B cell (primary cell): ENCODE measurements around the gene PPP1R14C.

Experiments
- EZH2 ChIP-seq: IDR thresholded peaks from 2 replicates; pipeline ENCODE4 v1.6.1; 2012; ENCODE audit warnings: borderline replicate concordance, low read depth, mild to moderate bottlenecking, moderate library complexity, low read length; ENCODE audit not compliant: insufficient read depth, poor library complexity, severe bottlenecking
- TF ChIP-seq, protein P1 (sequence below): fragments of 200-600 bp; IDR thresholded peaks from one replicate; pipeline ENCODE4 v1.8.0; 2022; ENCODE audit warnings: antibody characterized with exemption, mild to moderate bottlenecking

DNA sequence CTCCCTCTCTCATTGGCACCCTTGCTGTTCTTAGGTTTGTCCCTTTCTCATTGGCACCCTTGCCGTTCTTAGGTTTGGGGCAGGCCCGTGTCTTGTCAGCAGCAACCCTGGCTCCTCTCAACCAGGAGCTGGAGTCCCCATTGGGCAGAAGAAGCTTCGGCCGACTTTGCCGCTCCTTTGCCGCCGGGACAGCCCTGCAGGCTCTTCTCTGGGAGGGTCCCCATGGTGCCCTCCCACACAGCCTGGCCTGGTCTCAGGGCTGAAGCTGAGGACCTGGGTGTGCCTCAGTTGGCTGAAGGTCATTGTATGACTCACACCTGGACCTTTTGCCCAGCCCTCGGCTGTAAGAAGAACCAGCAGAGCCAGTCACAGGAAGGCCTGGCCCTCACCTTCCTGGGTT, 59.6 kb downstream of the PPP1R14C start:
- TF ChIP-seq, protein P1, sequence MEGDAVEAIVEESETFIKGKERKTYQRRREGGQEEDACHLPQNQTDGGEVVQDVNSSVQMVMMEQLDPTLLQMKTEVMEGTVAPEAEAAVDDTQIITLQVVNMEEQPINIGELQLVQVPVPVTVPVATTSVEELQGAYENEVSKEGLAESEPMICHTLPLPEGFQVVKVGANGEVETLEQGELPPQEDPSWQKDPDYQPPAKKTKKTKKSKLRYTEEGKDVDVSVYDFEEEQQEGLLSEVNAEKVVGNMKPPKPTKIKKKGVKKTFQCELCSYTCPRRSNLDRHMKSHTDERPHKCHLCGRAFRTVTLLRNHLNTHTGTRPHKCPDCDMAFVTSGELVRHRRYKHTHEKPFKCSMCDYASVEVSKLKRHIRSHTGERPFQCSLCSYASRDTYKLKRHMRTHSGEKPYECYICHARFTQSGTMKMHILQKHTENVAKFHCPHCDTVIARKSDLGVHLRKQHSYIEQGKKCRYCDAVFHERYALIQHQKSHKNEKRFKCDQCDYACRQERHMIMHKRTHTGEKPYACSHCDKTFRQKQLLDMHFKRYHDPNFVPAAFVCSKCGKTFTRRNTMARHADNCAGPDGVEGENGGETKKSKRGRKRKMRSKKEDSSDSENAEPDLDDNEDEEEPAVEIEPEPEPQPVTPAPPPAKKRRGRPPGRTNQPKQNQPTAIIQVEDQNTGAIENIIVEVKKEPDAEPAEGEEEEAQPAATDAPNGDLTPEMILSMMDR, result no peak
- no peak for TF ChIP-seq EZH2
